Measurements from ENCODE around the gene BNC2. TPM values are rescaled to one million over a fixed set of nuclear protein-coding genes. Genes with fewer than 3 reads are reported as not detected.

Gene BNC2
- total RNA-seq, 2 donors from 2014 or later: 16.1 to 16.9 TPM

- Histone ChIP-seq H3K27ac (no peak overlapping the region), H3K4me3 (no peak overlapping the region), H3K4me1 (ENCODE audit: control insufficient read depth in 1 of 2, low read depth in 2 of 2) (peaks cover 14 to 27% of the 10 kb centered on the region in 2 donors), H3K9me3 (no peaks in the 10 kb centered on the region), H3K36me3 (no peaks in the 10 kb centered on the region), H3K27me3 (replicated peaks; ENCODE audit: insufficient read depth) (no peaks in the 10 kb centered on the region)
- ATAC-seq (ENCODE audit: insufficient number of reproducible peaks, low FRiP score, low read depth) (no peak), DNase-seq (ENCODE audit: low spot score) (no peak)
- no peak for TF ChIP-seq CTCF (IDR thresholded peaks at IDR 0.05)
Measured at GRCh38 chr9:16526380-16526779, 344.1 kb downstream of the BNC2 start.

- H3K27me3 ChIP-seq (replicated peaks; ENCODE audit: insufficient read depth): no peaks in the 10 kb centered on the region
- H3K4me3 ChIP-seq: no peak overlapping the region
- no peak for TF ChIP-seq CTCF (IDR thresholded peaks at IDR 0.05)
- no peak overlapping the region for H3K27ac ChIP-seq
- no peaks in the 10 kb centered on the region for H3K36me3 ChIP-seq
- H3K4me1 ChIP-seq (ENCODE audit: control insufficient read depth in 1 of 2, low read depth in 2 of 2): peaks cover 19 to 30% of the 10 kb centered on the region in 2 donors
- no peak for DNase-seq (ENCODE audit: low spot score)
- ATAC-seq (ENCODE audit: insufficient number of reproducible peaks, low FRiP score, low read depth): no peak
- H3K9me3 ChIP-seq: no peaks in the 10 kb centered on the region
Measured at GRCh38 chr9:16524823-16525222, 345.6 kb downstream of the BNC2 start.

GRCh38 chr9:16524078-16524477, 346.4 kb downstream of the BNC2 start:
- no peak for DNase-seq (ENCODE audit: low spot score)
- Histone ChIP-seq H3K27me3 (replicated peaks; ENCODE audit: insufficient read depth) (no peaks in the 10 kb centered on the region), H3K9me3 (no peaks in the 10 kb centered on the region), H3K27ac (no peak overlapping the region), H3K4me1 (ENCODE audit: control insufficient read depth in 1 of 2, low read depth in 2 of 2) (peaks cover 19 to 36% of the 10 kb centered on the region in 2 donors), H3K36me3 (no peaks in the 10 kb centered on the region), H3K4me3 (no peak overlapping the region)
- no peak for TF ChIP-seq CTCF (IDR thresholded peaks at IDR 0.05)
- ATAC-seq (ENCODE audit: insufficient number of reproducible peaks, low FRiP score, low read depth): no peak

GRCh38 chr9:16521868-16522411, 348.5 kb downstream of the BNC2 start:
- DNase-seq (ENCODE audit: low spot score): no peak
- H3K27ac ChIP-seq: peak overlapping the region; percentile 75 to 79
- peak overlapping the region; percentile 13 for H3K4me3 ChIP-seq
- no peak for TF ChIP-seq CTCF (IDR thresholded peaks at IDR 0.05)
- ATAC-seq (ENCODE audit: insufficient number of reproducible peaks, low FRiP score, low read depth): peak; percentile 69
- H3K4me1 ChIP-seq (ENCODE audit: control insufficient read depth in 1 of 2, low read depth in 2 of 2): peaks cover 19 to 41% of the 10 kb centered on the region in 2 donors
- no peaks in the 10 kb centered on the region for H3K9me3 ChIP-seq
- H3K36me3 ChIP-seq: no peaks in the 10 kb centered on the region
- H3K27me3 ChIP-seq (replicated peaks; ENCODE audit: insufficient read depth): no peaks in the 10 kb centered on the region

- H3K9me3 ChIP-seq: no peaks in the 10 kb centered on the region
- H3K27me3 ChIP-seq (replicated peaks; ENCODE audit: insufficient read depth): no peaks in the 10 kb centered on the region
- no peaks in the 10 kb centered on the region for H3K36me3 ChIP-seq
- ATAC-seq (ENCODE audit: insufficient number of reproducible peaks, low FRiP score, low read depth) (no peak), DNase-seq (ENCODE audit: low spot score) (no peak)
- no peak overlapping the region for H3K27ac ChIP-seq
- no peak for TF ChIP-seq CTCF (IDR thresholded peaks at IDR 0.05)
- peaks cover 32 to 66% of the 10 kb centered on the region in 2 donors for H3K4me1 ChIP-seq (ENCODE audit: control insufficient read depth in 1 of 2, low read depth in 2 of 2)
- H3K4me3 ChIP-seq: no peak overlapping the region
Measured at GRCh38 chr9:16519001-16519400, 351.5 kb downstream of the BNC2 start.
